ENCODE data around the gene THSD7A.

GRCh38 chr7:11450281-11450680 lies 381.7 kb downstream of the THSD7A start:
- TF ChIP-seq EZH2phosphoT487 (IDR thresholded peaks at IDR 0.05; ENCODE audit: low read depth, severe bottlenecking, unreplicated experiment) (no peak), CTCF (IDR thresholded peaks at IDR 0.05; ENCODE audit: poor library complexity) (no peak)

All from hepatocyte (in vitro differentiated cells).